Fibroblast of mammary gland (primary cell): ENCODE measurements around the gene MPZL3.

ENCODE experiments used
- DNase-seq: peaks from one replicate; pipeline ENCODE4 v3.0.0-alpha.2; 2010; ENCODE audit warnings: low read depth
- H3K4me3 ChIP-seq: 2 replicates; pipeline ENCODE4 v1.5.1; 2011; ENCODE audit warnings: low read depth, mild to moderate bottlenecking, low read length, moderate library complexity; ENCODE audit not compliant: control insufficient read depth
- CTCF ChIP-seq: conservative IDR thresholded peaks from 2 replicates; pipeline ENCODE4 v1.5.1; 2011; ENCODE audit warnings: low read depth, low read length, inconsistent platforms; ENCODE audit not compliant: control insufficient read depth, insufficient read depth

The MPZL3 gene

GRCh38 chr11:118234833-118235232, 17.3 kb downstream of the MPZL3 start:
- no peak for TF ChIP-seq CTCF
- no peak for DNase-seq
- H3K4me3 ChIP-seq = no peak overlapping the region

- no peak overlapping the region for H3K4me3 ChIP-seq
- DNase-seq = no peak
- no peak for TF ChIP-seq CTCF
These were observed 18.3 kb downstream of the MPZL3 start for GRCh38 chr11:118233850-118234249.

- no peak overlapping the region for H3K4me3 ChIP-seq
- no peak for DNase-seq
- TF ChIP-seq CTCF = no peak
These were observed 18.8 kb downstream of the MPZL3 start for GRCh38 chr11:118233377-118233776.

- TF ChIP-seq CTCF = no peak
- no peak for DNase-seq
- H3K4me3 ChIP-seq = no peak overlapping the region
These were observed 19.5 kb downstream of the MPZL3 start for GRCh38 chr11:118232659-118233058.

GRCh38 chr11:118231461-118231860, 20.7 kb downstream of the MPZL3 start:
- DNase-seq = no peak
- TF ChIP-seq CTCF = no peak
- no peak overlapping the region for H3K4me3 ChIP-seq

- no peak for DNase-seq
- TF ChIP-seq CTCF = no peak
- H3K4me3 ChIP-seq = no peak overlapping the region
These were observed 22.1 kb downstream of the MPZL3 start for GRCh38 chr11:118230088-118230487.

- no peak for DNase-seq
- no peak overlapping the region for H3K4me3 ChIP-seq
- no peak for TF ChIP-seq CTCF
These were observed 22.8 kb downstream of the MPZL3 start for GRCh38 chr11:118229274-118229847.
